GM23338 (cell line): ENCODE measurements around the gene EVI5L. TPM values are rescaled to one million over a fixed set of nuclear protein-coding genes. Genes with fewer than 3 reads are reported as not detected.

ENCODE experiments used
- ATAC-seq: fragments of 200-7000 bp; cut with Tn5 transposase; 3 replicates; pipeline ENCODE4 v1.9.1; 2020
- DNase-seq: peaks from one replicate; pipeline ENCODE4 v3.0.0-alpha.2; 2015; ENCODE audit warnings: low spot score
- H2AFZ ChIP-seq: fragments of 200-600 bp; sonication (generic); 2 replicates; pipeline ENCODE4 v1.8.0; 2016; ENCODE audit warnings: antibody characterized with exemption, mild to moderate bottlenecking, moderate library complexity
- H3F3A ChIP-seq: fragments of 200-600 bp; sonication (generic); replicated peaks from 2 replicates; pipeline ENCODE4 v1.8.0; 2017; ENCODE audit warnings: antibody characterized with exemption, mixed run types, low read depth
- H3K27ac ChIP-seq: fragments of 200-600 bp; sonication (generic); 2 replicates; pipeline ENCODE4 v1.6.1; 2016; ENCODE audit warnings: low read depth
- H3K27me3 ChIP-seq: fragments of 200-600 bp; sonication (generic); 2 replicates; pipeline ENCODE4 v1.8.0; 2016; ENCODE audit warnings: mild to moderate bottlenecking, mixed run types, moderate library complexity; ENCODE audit not compliant: insufficient read depth
- H3K36me3 ChIP-seq: fragments of 200-600 bp; sonication (generic); 2 replicates; pipeline ENCODE4 v1.8.0; 2016; ENCODE audit warnings: mild to moderate bottlenecking; ENCODE audit not compliant: insufficient read depth
- H3K4me1 ChIP-seq: fragments of 200-600 bp; sonication (generic); 2 replicates; pipeline ENCODE4 v1.8.0; 2016; ENCODE audit warnings: mild to moderate bottlenecking, moderate library complexity; ENCODE audit not compliant: insufficient read depth
- H3K4me2 ChIP-seq: fragments of 200-600 bp; sonication (generic); 2 replicates; pipeline ENCODE4 v1.7.1; 2017; ENCODE audit warnings: mixed run types
- H3K4me3 ChIP-seq: fragments of 200-600 bp; sonication (generic); 2 replicates; pipeline ENCODE4 v1.6.1; 2016; ENCODE audit warnings: mixed run types
- H3K79me2 ChIP-seq: fragments of 200-600 bp; sonication (generic); replicated peaks from 2 replicates; pipeline ENCODE4 v1.8.0; 2017; ENCODE audit warnings: mild to moderate bottlenecking; ENCODE audit not compliant: insufficient read depth
- H3K9me2 ChIP-seq: fragments of 200-600 bp; sonication (generic); 2 replicates; pipeline ENCODE4 v1.8.0; 2017; ENCODE audit not compliant: insufficient read depth
- H4K20me1 ChIP-seq: fragments of 200-600 bp; sonication (generic); replicated peaks from 2 replicates; pipeline ENCODE4 v1.8.0; 2017; ENCODE audit warnings: mild to moderate bottlenecking; ENCODE audit not compliant: insufficient read depth
- H3K27ac Mint-ChIP-seq: 2 replicates; pipeline ENCODE4 v1.8.0; 2020; ENCODE audit warnings: inconsistent platforms, mild to moderate bottlenecking, moderate library complexity, mixed read lengths
- H3K27me3 Mint-ChIP-seq: 3 replicates; pipeline ENCODE4 v1.8.0; 2022; ENCODE audit warnings: low read depth, mild to moderate bottlenecking, moderate library complexity, mixed read lengths, inconsistent platforms; ENCODE audit not compliant: insufficient read depth, poor library complexity
- H3K36me3 Mint-ChIP-seq: 3 replicates; pipeline ENCODE4 v1.8.0; 2021; ENCODE audit warnings: low read depth, mild to moderate bottlenecking, inconsistent platforms, moderate library complexity, mixed read lengths
- H3K4me1 Mint-ChIP-seq: 3 replicates; pipeline ENCODE4 v1.8.0; 2020; ENCODE audit warnings: mild to moderate bottlenecking, inconsistent platforms, mixed read lengths
- H3K4me3 Mint-ChIP-seq: 3 replicates; pipeline ENCODE4 v1.8.0; 2021; ENCODE audit warnings: moderate library complexity, mild to moderate bottlenecking, inconsistent platforms, mixed read lengths
- H3K9me3 Mint-ChIP-seq: 3 replicates; pipeline ENCODE4 v1.8.0; 2020; ENCODE audit warnings: moderate library complexity, mild to moderate bottlenecking, inconsistent platforms, mixed read lengths
- CREB1 ChIP-seq: fragments of 250-450 bp; sonication (Bioruptor Pico); IDR thresholded peaks from 2 replicates; pipeline ENCODE4 v1.5.0; 2020; ENCODE audit warnings: low read depth, mild to moderate bottlenecking, moderate library complexity
- CTCF ChIP-seq, 2 experiments: fragments of 200-600 bp in 1 of 2; sonication (generic) in 1 of 2; conservative IDR thresholded peaks; 2 replicates each; pipeline versions ENCODE4 v1.5.1 to v1.6.1; 2016 to 2017; ENCODE audit warnings: antibody characterized with exemption in 2 of 2, low read depth in 2 of 2, mild to moderate bottlenecking in 2 of 2, moderate library complexity in 1 of 2
- ETS1 ChIP-seq: IDR thresholded peaks from 2 replicates; pipeline ENCODE4 v1.6.1; 2016; ENCODE audit warnings: antibody characterized with exemption
- JUNB ChIP-seq: IDR thresholded peaks from one replicate; pipeline ENCODE4 v1.6.1; 2016; ENCODE audit warnings: antibody characterized with exemption; ENCODE audit not compliant: unreplicated experiment
- NANOG ChIP-seq: IDR thresholded peaks from 2 replicates; pipeline ENCODE4 v1.6.1; 2016; ENCODE audit warnings: antibody characterized with exemption, borderline replicate concordance
- POLR2AphosphoS5 ChIP-seq: IDR thresholded peaks from 2 replicates; pipeline ENCODE4 v1.6.1; 2016; ENCODE audit warnings: antibody characterized with exemption, low read depth
- REST ChIP-seq: IDR thresholded peaks from one replicate; pipeline ENCODE4 v1.6.1; 2018; ENCODE audit warnings: antibody characterized with exemption; ENCODE audit not compliant: unreplicated experiment
- STAT1 ChIP-seq: IDR thresholded peaks from one replicate; pipeline ENCODE4 v1.6.1; 2016; ENCODE audit warnings: antibody characterized with exemption; ENCODE audit not compliant: unreplicated experiment
- ZNF114 ChIP-seq: fragments of 250-450 bp; sonication (Bioruptor Pico); IDR thresholded peaks from 2 replicates; pipeline ENCODE4 v1.5.0; 2020; ENCODE audit warnings: mild to moderate bottlenecking, moderate library complexity
- ZNF331 ChIP-seq: fragments of 250-450 bp; sonication (Bioruptor Pico); IDR thresholded peaks from 2 replicates; pipeline ENCODE4 v1.5.0; 2020; ENCODE audit warnings: low read depth, mild to moderate bottlenecking, moderate library complexity
- ZNF462 ChIP-seq: fragments of 250-450 bp; sonication (Bioruptor Pico); IDR thresholded peaks from 2 replicates; pipeline ENCODE4 v1.5.0; 2020; ENCODE audit warnings: mild to moderate bottlenecking, moderate library complexity
- polyA plus RNA-seq: library from polyadenylated mRNA; unstranded; fragments of >200 nt; fragmentation: Nextera tagmentation; extraction: Ambion mirVana; gene quantifications from 2 replicates; pipeline ENCODE4 v1.2.1, GENCODE V29; 2016
- total RNA-seq: library from RNA; depleted of rRNA; stranded (reverse); fragments of >200 nt; shearing (Covaris generic); gene quantifications from 2 replicates; pipeline ENCODE4 v1.2.3, GENCODE V29; 2014

The EVI5L gene
- total and polyA plus RNA-seq, 2 experiments from 2014 or later, result 4.5 to 16.2 TPM

GRCh38 chr19:7818806-7819205 lies 11.2 kb upstream of the EVI5L start:
- H3K27me3 Mint-ChIP-seq, result peaks cover 10% of the 10 kb centered on the region
- Histone ChIP-seq H3K79me2 (no peaks in the 10 kb centered on the region), H3K27ac (no peak overlapping the region), H4K20me1 (no peaks in the 10 kb centered on the region), H3K27me3 (no peaks in the 10 kb centered on the region), H3K4me3 (no peak overlapping the region), H3K4me2 (no peak overlapping the region), H2AFZ (no peak overlapping the region), H3K9me2 (no peaks in the 10 kb centered on the region), H3K36me3 (no peaks in the 10 kb centered on the region), H3F3A (no peaks in the 10 kb centered on the region), H3K4me1 (no peaks in the 10 kb centered on the region)
- TF ChIP-seq POLR2AphosphoS5, result no peak
- TF ChIP-seq STAT1, result no peak
- TF ChIP-seq ZNF331 (CRISPR knock-in tag), result no peak
- no peak for TF ChIP-seq CREB1
- no peak for TF ChIP-seq ETS1
- no peak for TF ChIP-seq NANOG
- no peak for TF ChIP-seq ZNF114 (CRISPR knock-in tag)
- no peak for TF ChIP-seq JUNB
- TF ChIP-seq REST, result no peak
- no peak for TF ChIP-seq CTCF (conservative IDR thresholded peaks at IDR 0.05; ENCODE audit: low read depth in 2 of 2)
- TF ChIP-seq ZNF462, result no peak
- H3K27ac Mint-ChIP-seq, result no peak overlapping the region
- no peaks in the 10 kb centered on the region for H3K36me3 Mint-ChIP-seq
- ATAC-seq (no peak), DNase-seq (no peak)
- H3K9me3 Mint-ChIP-seq, result peaks cover 31% of the 10 kb centered on the region
- no peak overlapping the region for H3K4me3 Mint-ChIP-seq
- H3K4me1 Mint-ChIP-seq, result no peaks in the 10 kb centered on the region
